GM12892 (cell line): ENCODE data around the gene ZNF771.

Experiments
- DNase-seq: peaks from one replicate; pipeline ENCODE4 v3.0.0; 2011; ENCODE audit not compliant: insufficient read length
- FAIRE-seq: peaks from 2 replicates; lab custom pipeline; 2011; peaks lifted over from hg19 to GRCh38; lab: Jason Lieb, UNC
- POLR2A ChIP-seq: IDR thresholded peaks from 2 replicates; pipeline ENCODE4 v1.6.1; 2011; ENCODE audit warnings: low read depth, low read length, control low read depth
- POLR2AphosphoS5 ChIP-seq: IDR thresholded peaks from 2 replicates; pipeline ENCODE4 v1.6.1; 2011; ENCODE audit warnings: low read depth, low read length, control low read depth
- TAF1 ChIP-seq: IDR thresholded peaks from 2 replicates; pipeline ENCODE4 v1.6.1; 2011; ENCODE audit warnings: low read depth, mild to moderate bottlenecking, control low read depth, low read length, borderline replicate concordance

Gene ZNF771

GRCh38 chr16:30409125-30410060, 2.0 kb downstream of the ZNF771 start:
- no peak for TF ChIP-seq POLR2AphosphoS5
- no peak for TF ChIP-seq TAF1
- TF ChIP-seq POLR2A, result no peak
- DNase-seq (peak; percentile 82), FAIRE-seq (peak; percentile 78)

- DNase-seq (no peak), FAIRE-seq (no peak)
- TF ChIP-seq TAF1 (no peak), POLR2A (no peak), POLR2AphosphoS5 (no peak)
Measured at GRCh38 chr16:30413112-30413806, 5.9 kb downstream of the ZNF771 start.

GRCh38 chr16:30414159-30414558, 6.8 kb downstream of the ZNF771 start:
- TF ChIP-seq POLR2AphosphoS5 (no peak), POLR2A (no peak), TAF1 (no peak)
- FAIRE-seq, result no peak
- DNase-seq, result no peak

GRCh38 chr16:30416047-30416603, 8.7 kb downstream of the ZNF771 start:
- FAIRE-seq (no peak), DNase-seq (no peak)
- TF ChIP-seq POLR2A (no peak), TAF1 (no peak), POLR2AphosphoS5 (no peak)

GRCh38 chr16:30416624-30417528, 9.5 kb downstream of the ZNF771 start:
- no peak for FAIRE-seq
- no peak for TF ChIP-seq POLR2A
- no peak for TF ChIP-seq POLR2AphosphoS5
- no peak for TF ChIP-seq TAF1
- no peak for DNase-seq

- TF ChIP-seq POLR2AphosphoS5 (peak; percentile 80; the same call in 1 of the 2 replicates), TAF1 (0 out of 2 replicates have a peak, but pooled peaks have one; percentile 29), POLR2A (peak; percentile 64)
- FAIRE-seq (peak; percentile 100), DNase-seq (peak; percentile 88)
Measured at GRCh38 chr16:30417529-30418349, 10.3 kb downstream of the ZNF771 start.

GRCh38 chr16:30418350-30419181, 11.2 kb downstream of the ZNF771 start:
- DNase-seq (no peak), FAIRE-seq (no peak)
- TF ChIP-seq POLR2AphosphoS5 (no peak), TAF1 (no peak)

- no peak for TF ChIP-seq POLR2AphosphoS5
- TF ChIP-seq POLR2A, result no peak
- TF ChIP-seq TAF1, result no peak
- DNase-seq (no peak), FAIRE-seq (no peak)
Measured at GRCh38 chr16:30421010-30421409, 13.6 kb downstream of the ZNF771 start.

GRCh38 chr16:30428055-30428454, 20.6 kb downstream of the ZNF771 start:
- TF ChIP-seq TAF1, result no peak
- no peak for TF ChIP-seq POLR2AphosphoS5
- no peak for TF ChIP-seq POLR2A
- no peak for DNase-seq
- no peak for FAIRE-seq
